CD4-positive, alpha-beta T cell treated with Interleukin-15 for 1 hour (primary cell): ENCODE results near the gene WASHC3.
"Not testable (repeated sequence)": the region's sequence is repeated elsewhere in the genome, so short reads cannot be mapped to it uniquely, and the experiment has no call there.

Source experiments
- DNase-seq: peaks from one replicate; pipeline ENCODE4 v3.0.0-alpha.2; 2020

WASHC3 gene

DNA sequence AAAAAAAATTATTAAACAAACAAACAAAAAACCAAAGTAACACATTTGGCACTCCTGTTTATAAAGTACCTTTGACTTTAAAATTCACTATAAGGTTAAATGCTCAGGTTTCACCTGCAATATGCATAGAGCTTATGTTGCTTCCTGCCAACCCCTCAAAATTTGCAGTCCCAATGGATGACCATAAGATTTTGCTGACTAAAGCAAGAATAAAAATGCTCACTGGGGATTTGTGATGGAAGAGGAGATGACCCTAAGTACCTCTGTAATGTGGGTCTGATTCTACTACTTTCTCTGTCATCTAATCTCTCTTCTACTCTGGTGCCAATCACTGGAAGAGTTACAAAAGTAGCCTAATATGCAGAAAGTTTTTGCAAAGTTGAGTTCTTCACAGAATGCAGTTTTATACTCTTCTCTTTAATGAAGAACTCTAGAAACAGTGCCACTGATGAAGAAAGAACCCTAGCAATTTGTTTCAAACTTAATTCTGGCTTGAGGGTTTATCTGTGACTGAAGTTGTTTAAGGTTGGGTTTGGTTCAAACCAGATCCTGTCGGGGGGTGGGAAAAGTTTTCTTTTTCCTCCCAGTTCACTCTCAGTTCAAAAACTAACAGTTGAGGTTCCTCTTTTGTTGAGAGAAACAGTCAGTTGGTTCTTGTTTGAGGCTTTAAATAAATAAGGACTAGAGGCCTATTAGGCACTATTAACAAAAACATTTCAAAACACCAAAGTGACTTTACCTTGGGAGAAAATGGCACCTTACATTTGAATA, 10.9 kb downstream of the WASHC3 start:
- DNase-seq, result no peak

DNA sequence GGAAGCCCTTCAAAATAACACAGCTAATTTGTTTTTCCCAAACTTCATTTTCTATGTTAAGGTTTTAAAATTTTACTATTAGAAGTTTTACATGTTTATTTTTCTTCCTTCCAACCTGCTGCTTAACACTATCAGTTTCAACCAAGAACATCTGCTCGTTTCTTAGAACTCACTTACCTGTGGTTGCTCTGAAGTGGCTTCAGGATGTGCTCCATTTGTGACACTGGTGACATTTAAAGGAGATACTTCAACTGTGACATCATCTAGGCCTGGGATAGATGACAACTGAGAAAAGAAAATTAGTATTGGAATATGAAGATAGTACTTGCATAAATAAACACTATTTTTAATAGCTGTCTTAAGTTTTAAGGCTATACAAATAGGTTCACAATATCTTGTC, 17.9 kb downstream of the WASHC3 start:
- no peak for DNase-seq

DNA sequence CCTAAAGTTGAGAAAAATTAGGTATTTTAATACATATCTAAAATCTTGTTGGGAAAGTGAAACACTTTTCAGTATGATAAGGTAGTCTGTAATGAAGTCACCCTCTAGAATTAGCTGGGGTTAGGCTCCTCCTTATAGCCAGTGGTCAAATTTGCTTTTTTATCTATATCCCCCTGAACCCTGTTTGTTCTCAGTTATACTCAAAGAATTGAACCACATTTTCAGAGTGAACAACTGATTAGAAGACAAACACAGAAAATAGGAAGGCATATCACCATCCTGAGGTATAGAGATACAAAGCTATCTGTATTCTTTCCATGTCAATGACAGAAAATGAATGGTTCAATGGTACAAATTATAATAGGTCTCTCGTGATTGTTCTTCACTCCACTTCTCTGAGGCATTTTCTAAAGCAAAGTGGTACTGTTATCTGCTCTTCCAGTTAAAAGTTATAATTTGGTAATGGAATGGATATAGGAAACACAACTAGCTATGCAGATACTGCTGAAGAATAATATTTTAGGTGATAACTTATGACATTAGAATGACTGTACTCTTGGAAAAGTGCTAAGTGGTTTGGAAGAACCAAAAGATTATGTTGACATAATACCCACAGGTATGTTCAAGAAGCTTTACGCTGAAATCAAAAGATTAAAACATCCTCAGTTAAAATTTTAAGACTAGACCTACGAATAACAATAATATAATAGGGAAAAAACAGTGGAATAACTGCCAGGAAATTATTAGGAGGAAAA, 27.6 kb downstream of the WASHC3 start:
- no peak for DNase-seq

DNA sequence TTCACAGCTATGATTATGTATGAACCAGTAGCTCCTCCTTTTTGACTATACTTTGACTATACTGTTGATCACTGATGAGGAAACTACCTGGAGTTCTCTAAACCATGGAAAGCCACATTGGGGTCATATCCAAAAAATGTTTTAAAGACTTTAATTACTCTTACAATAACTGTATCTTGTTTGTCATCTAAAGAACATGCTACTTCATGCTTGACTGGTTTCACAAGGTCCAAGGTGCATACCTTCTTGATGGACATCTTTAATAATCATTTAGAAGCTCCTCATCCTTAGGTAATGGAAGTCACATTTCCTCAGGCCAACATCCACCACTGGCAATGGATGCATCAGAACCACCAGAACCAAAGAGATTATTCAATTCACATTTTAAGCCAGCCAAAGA, 29.9 kb downstream of the WASHC3 start:
- no peak for DNase-seq

DNA sequence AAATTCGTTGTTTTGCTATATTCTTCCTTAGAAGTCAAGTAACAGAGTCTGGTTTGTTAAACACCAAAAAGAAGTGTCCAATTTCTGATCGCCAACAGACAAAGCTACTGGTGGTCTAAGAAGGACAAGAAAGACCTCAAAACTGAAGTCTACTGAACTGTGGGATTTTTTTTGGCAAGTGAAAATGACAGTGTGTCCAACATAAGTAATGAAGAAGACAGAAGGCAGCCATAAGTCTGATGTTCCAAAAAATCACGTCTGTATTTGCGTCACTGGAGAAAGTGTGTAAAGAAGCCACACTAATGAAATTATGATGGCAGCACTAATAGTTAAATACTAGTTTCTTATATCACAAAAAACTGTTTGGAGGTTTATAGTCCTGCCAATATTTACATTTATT, 32.6 kb downstream of the WASHC3 start:
- no peak for DNase-seq

DNA sequence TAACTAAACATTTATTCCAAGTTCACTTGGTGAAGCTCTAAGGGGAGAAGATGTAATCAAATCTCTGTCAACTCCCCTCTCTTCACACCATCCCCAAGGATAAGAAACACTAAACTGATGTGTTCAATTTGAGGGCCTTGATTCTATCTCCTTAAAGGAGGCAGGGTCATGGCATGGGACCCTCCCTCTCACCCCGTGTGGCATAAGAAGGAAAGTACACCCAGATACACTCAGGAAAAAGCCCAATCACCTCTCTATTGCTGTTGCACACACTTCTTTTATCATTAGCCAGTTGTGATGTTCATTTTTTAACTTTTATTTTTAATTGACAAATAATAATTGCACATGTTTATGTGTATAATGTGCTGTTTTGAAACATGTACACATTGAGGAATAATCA, 35.1 kb downstream of the WASHC3 start:
- no peak for DNase-seq

DNA sequence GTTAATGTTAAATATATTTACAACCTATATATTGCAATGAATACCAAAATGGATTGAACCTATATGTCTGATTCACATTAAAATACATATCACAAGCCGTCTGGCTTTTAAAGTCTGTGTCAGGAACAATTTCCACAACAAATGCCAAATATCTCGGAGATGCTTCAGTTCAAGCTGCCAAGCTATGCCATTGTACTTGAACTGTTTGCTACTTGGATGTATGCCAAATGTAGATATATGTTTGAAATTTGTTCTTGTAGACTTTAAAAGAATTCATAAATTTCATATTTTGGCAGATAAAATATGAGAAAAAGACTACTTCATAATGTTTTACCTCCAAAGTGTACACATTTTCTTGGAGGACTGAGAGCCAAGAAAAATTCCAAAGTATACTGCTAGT, 37.0 kb downstream of the WASHC3 start:
- no peak for DNase-seq

DNA sequence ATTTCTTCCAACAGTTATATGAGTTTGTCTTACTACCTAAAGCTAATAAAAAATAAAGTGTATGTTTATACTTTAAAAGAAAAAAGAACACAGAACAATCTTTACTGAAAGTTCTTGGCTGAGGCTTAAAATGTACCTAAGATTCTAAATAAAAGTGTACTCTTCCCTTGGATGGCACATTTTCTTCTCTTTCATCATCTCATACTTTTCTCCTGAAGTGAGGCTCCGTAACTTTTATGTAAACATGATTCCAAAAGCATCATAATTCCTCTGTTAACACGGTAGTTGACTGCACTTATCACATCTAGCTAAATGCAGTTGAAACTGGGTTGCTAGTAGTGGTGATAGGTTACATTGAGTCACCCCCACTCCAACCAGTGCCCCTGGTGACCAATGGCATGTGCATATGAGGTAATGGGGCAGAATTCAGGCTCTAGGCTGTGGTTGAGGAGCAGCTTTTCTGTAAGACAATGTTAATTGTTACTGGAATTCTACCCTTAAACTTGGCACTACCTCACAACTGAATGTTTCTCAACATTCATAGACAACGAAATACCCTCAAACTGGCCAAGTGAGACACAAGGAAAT, 38.4 kb downstream of the WASHC3 start:
- DNase-seq, result no peak

DNA sequence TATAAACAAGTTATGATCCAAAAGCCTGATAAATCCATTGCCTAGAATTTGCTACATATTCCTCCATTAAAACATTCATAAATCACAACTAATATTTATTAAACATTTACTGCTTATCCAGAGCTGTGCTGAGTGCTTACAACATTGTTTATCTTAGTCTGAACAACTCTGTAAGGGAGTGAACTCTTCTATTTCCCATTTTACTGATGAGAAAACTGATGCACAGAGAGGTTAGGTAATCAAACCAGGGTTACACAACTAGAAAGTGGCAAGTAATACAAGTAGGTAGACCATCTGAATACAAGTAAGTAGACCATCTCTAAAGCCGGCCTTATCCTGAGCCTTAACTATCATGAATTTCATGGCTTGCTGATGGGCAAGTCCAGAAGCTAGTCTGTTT, 39.5 kb downstream of the WASHC3 start:
- no peak for DNase-seq

DNA sequence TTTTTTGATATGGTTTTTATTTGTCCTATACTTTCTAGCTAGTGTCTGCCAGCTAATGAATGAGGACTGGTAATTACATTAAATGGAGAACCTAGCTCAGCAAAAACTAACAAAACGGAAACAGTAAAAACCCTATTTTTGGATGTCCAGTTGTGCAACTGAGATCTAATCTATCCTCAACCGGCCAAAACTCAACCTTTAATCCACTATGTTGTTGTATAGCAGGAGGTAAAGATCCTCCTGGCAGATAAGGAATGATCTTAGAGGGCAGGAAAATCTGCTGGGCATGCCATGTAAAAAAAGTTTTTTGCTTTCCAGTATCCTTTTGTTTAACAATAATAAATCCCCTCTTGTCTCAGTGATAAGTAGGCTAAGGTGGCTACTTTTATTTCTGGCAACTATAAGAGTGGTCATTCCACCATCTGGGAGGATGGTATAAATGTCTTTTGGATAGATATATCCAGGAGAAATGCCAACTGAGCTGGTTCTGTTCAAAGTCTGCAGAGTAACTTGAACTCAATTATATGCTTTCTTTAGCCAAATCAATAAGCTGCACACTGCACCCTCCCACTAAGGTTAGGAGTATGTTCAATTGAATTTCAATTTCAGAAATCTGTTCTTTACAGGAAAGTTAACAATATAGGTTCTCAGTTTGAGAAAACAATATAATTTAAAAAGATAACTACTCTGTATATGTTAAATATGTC, 40.1 kb downstream of the WASHC3 start:
- DNase-seq, result no peak

DNA sequence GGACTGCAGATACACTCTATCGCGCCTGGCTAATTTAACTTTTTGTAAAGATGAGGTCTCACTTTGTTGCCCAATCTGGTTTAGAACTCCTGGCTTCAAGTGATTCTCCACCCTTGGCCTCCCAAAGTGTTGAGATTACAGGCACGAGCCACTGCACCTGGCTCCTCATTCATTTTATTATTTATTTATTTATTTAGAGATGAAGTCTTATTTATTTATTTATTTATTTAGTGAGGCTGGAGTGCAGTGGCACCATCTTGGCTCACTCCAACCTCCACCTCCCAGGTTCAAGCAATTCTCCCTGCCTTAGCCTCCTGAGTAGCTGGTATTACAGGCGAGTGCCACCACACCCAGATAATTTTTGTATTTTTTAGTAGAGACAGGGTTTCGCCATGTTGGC, 43.2 kb downstream of the WASHC3 start:
- not testable (repeated sequence) for DNase-seq

DNA sequence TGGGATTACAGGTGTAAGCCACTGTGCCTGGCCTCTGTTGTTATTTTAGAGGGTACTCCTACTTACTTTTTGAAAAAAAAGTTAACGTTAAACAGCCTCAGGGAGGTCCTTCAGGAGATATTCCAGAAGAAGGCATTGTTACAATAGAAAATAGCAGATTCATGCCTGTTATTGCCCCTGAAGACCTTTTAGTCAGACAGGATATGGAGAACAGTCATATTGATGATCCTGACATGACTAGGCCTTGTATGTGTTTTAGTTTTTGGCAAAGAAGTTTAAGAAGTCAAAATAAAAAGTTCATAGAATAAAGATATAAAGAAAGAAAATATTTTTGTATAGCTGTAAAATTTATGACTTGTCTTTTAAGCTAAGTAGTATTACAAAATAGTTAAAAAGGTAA, 45.3 kb downstream of the WASHC3 start:
- no peak for DNase-seq

DNA sequence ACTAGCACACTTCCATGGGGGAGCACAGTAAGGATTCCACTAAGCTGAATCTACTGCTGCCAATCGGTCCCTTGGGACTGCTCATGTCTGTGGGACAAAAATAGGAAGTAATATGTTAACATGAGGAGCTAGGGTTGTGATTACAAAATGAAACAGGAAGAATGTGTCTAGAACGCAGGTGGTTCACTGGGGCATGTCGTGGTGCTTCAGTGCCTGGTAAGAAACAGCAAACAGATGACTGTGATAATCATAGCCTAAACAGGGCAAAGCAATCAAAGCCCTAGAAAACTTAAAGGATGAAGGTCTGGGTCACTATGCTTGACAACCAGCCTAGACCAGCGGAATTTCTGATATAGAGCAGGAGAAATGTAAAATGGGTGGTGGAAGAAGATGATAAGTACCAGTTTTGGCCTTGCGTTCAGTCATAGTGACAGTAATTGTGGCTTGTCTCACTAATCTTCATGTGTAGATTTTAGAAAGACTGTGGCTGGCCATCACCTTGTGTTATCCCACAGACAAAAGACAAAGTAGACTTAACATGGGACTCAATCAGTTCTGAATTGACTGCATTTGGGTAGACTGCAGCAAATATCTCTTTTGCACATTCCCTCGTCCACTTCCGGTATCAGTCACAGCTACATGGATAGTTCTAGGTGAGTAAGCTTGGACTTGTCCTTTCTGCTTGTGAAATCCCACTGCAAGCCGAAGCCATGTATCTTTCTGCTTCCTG, 51.4 kb downstream of the WASHC3 start:
- DNase-seq, result peak; percentile 52

DNA sequence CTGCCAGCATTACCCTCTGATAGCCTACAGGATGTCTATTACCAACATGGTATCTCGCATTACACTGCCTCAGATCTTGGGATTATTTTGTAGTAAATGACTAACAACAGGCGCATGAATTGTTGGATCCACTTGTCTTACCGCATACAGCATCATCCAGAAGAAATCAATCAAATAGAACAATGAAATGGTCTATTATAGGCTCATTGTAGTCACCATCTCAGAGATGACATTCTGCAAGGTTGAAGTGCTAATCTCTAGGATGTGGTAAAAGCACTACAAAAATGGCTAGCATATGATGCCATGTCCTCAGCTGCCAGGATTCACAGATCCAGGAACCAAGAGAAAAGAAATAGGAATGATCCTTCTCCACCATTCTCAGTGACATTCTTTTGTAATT, 52.0 kb downstream of the WASHC3 start:
- no peak for DNase-seq

DNA sequence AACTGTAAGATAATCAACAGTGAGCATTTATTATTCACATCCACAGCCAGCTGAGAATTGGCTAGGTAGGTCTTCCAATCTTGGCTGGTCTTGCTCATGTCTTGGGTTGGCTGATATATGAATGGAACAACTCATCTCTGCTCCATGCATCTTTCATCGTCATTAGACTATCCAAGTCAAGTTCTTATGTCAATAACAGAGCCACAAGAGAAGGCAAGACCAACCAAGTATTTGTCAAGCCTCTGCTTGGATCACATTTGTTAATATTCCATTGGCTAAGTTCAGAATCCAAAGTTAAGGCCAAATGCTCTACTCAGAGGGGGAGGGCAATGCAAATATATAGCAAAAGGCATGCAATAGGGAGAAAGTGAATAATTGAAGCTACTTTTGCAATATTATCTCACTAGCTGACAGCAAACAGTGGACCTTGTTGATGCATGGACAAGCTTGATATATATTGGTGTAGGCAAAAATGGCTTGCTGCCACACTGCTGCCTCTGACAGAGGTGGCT, 53.1 kb downstream of the WASHC3 start:
- no peak for DNase-seq

DNA sequence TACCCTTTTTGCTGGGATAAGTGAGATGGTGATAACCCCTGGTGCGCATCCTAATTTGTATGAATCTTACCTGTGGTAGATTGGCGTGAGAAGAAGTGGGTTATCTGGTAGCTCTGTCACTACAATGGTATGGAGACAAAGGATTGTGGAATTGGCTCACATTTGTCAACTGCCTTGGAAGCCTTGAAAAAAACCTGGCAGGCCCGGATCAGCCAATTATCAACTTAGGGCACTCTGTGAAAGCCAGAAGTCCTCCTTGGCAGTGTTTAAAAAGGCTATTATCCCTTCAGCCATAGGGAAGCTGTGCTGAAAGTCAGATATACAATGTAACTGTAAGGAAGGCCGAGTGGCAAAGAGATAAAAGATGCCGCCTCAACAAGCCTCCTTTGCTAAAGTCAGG, 56.5 kb downstream of the WASHC3 start:
- no peak for DNase-seq

DNA sequence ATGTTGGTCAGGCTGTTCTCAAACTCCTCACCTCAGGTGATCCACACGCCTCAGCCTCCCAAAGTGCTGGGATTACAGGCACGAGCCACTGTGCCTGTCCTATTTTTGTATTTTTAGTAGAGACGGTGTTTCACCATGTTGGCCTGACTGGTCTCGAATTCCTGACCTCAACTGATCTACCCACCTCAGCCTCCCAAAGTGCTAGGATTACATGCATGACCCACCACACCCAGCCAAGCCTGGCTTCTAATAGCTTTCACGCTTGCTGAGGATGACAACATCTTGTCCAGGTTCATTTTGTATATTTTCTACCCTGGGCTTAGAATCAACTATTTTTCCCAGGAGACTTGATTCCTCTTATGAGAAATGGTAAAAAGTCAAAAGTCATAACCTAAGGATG, 64.7 kb downstream of the WASHC3 start:
- no peak for DNase-seq

DNA sequence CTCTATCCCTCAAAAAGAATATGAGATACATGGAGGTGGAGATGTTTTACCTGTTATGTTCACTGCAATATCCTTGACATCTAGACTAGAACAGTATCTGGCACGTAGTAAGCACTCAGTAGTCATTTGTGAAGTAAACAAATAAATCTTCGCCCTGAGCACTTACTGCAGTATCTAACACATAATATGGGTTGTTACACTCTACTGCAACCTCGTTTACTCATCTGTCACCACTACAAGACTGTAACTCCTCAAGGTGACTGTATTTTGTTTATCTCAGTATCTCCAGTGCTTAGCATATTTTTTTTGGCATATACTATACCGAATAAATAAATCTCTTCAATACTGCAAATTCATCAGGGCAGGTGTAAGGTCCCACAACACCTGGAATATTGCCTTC, 66.1 kb downstream of the WASHC3 start:
- no peak for DNase-seq

DNA sequence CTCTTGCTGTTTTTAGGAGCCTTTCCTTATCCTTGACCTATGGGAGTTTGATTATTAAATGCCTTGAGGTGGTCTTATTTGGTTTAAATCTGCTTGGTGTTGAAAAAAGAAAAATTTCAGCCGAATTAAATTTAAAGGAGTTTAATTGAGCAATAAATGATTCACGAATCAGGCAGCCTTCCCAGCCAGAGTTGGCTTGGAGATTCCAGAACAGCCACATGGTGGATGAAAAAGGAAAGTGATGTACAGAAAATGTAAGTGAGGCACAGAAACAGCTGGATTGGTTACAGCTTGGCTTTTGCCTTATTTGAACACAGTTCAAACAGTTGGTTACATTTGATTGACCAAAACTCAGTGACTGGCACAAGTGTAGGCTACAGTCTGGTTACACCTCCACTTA, 69.7 kb downstream of the WASHC3 start:
- no peak for DNase-seq

DNA sequence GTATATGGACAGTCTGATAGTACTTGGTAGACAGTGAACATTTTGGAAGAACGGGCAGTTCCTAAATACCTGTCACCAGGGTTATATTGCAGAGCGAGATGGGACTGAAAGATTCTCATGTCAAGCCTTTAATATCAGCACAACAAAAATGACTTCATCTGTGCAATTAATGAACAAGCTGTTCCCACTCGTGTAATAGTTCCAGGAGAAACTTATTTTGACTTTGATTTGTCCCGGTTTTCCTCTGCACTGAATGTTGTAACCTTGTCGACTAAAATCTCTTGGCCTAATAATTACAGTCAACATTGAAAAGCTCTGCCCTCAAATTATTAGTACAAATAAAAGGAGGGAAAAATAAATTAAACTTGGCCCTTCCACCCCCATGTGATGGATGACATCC, 79.5 kb downstream of the WASHC3 start:
- DNase-seq, result no peak

DNA sequence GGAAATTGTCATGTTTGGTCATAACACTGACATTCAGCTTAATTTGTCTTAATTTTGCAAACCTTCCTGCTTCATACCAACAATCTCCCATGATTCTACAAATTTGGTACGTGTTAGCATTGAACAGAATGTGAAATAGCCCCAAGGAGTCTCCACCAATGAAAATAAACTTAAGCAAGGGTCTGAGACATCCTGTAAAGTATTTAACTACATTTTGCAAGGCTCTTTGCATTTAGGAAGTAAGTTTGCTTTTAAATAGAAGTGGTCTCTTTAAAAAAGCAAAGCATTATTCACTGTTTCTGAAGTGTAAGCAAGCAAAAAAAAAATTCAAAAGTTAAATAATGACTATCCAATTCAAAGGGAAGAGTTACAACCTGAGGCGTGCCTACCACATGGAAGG, 79.9 kb downstream of the WASHC3 start:
- no peak for DNase-seq

DNA sequence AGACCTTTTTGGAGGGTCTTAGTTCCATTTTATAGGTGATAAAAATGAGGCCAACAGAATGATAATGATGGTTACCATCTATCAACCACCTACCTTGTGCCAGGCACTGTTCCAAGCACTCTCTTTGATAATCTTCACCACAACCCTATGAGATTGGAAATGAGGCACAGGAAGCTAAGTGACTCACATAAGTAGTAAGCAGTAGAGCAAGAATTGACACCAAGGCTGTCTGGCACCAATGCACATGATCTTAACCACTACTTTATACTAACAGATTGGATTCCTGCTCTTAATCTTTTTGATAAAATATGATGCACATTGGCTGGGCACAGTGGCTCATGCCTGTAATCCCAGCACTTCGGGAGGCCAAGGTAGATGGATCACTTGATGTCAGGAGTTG, 93.0 kb downstream of the WASHC3 start:
- DNase-seq, result no peak

DNA sequence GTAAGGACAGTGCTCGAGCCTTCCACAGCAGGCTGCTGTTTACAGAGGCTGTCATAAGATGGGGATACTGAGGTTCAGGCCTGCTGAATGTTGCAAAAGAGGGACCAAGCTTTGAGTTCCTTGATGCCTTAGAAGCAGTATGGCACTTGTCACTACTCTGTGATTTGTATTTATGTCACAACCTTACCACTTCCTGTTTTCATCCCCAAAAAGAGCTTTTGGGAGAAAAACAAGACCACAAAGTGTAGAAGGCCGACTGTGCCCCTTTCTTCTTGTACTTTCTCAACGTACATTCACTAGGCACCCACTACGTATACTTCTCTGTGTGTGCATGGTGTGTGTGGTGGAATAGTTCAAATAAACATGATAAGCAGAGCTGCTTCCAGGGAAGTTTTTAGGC, 94.3 kb downstream of the WASHC3 start:
- no peak for DNase-seq
